Esophagus (tissue), 2 donors: ENCODE results near the gene GALR1. TPM values are rescaled to one million over a fixed set of nuclear protein-coding genes. Genes with fewer than 3 reads are reported as not detected.
A peak's percentile ranks its signal among the peaks of the same experiment; 100 is the strongest.

Experiments used
- H3K27ac ChIP-seq, 2 donors: one replicate each; pipeline ENCODE4 v1.5.1; 2013; ENCODE audit warnings: low read depth in 2 of 2, mild to moderate bottlenecking in 2 of 2, inconsistent platforms in 1 of 2, low read length in 1 of 2, moderate library complexity in 1 of 2
- H3K27me3 ChIP-seq, 2 donors: one replicate each; pipeline ENCODE4 v1.6.1; 2013; ENCODE audit warnings: low read length in 2 of 2, control low read depth in 1 of 2, mild to moderate bottlenecking in 1 of 2; ENCODE audit not compliant: insufficient read depth in 2 of 2, control insufficient read depth in 1 of 2
- H3K36me3 ChIP-seq, 2 donors: one replicate each; pipeline ENCODE4 v1.6.1; 2013; ENCODE audit warnings: low read length in 1 of 2; ENCODE audit not compliant: control insufficient read depth in 2 of 2, insufficient read depth in 2 of 2
- H3K4me1 ChIP-seq, 2 donors: one replicate each; pipeline ENCODE4 v1.6.1; 2013; ENCODE audit warnings: low read length in 1 of 2; ENCODE audit not compliant: control insufficient read depth in 2 of 2, insufficient read depth in 2 of 2
- H3K4me3 ChIP-seq, 2 donors: one replicate each; pipeline ENCODE4 v1.5.1; 2013; ENCODE audit warnings: low read length in 2 of 2, mild to moderate bottlenecking in 2 of 2, low read depth in 1 of 2, moderate library complexity in 1 of 2
- H3K9me3 ChIP-seq, 2 donors: one replicate each; pipeline ENCODE4 v1.6.1; 2013; ENCODE audit warnings: mild to moderate bottlenecking in 2 of 2, low read depth in 1 of 2, low read length in 1 of 2, moderate library complexity in 1 of 2; ENCODE audit not compliant: control insufficient read depth in 2 of 2, insufficient read depth in 1 of 2
- WGBS, 2 donors: extraction: QIAGEN DNeasy Blood & Tissue Kit; methylation state at CpG; one replicate each; pipeline ENCODE4 v1.1.7; 2013; 5-methylcytosine and 5-hydroxymethylcytosine counted together
- polyA plus RNA-seq, 2 donors: library from polyadenylated mRNA; stranded (reverse); fragments of 200-250 nt; gene quantifications; one replicate each; pipeline ENCODE4 v1.2.3, GENCODE V29; 2013
- donor health status: healthy with polysubstance abuse.
- donor health status: Bipolar disorder and iron deficiency.

The GALR1 gene, protein sequence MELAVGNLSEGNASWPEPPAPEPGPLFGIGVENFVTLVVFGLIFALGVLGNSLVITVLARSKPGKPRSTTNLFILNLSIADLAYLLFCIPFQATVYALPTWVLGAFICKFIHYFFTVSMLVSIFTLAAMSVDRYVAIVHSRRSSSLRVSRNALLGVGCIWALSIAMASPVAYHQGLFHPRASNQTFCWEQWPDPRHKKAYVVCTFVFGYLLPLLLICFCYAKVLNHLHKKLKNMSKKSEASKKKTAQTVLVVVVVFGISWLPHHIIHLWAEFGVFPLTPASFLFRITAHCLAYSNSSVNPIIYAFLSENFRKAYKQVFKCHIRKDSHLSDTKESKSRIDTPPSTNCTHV
- under 1 TPM in 1 of 2 donors, not detected in 1; under 0.01 TPM for polyA plus RNA-seq

- WGBS, 2 donors, result 2 to 4% methylated on average over 74 to 98 of the region's 98 CpGs
- H3K4me1 ChIP-seq, result peaks cover 8 to 13% of the 10 kb centered on the region in 2 donors
- H3K36me3 ChIP-seq, result no peaks in the 10 kb centered on the region
- H3K4me3 ChIP-seq, result peak within 1 kb of the TSS; percentile 6 to 25
- peaks cover 4 to 21% of the 10 kb centered on the region in 2 donors for H3K27me3 ChIP-seq
- H3K27ac ChIP-seq, result no peak within 1 kb of the TSS
- H3K9me3 ChIP-seq, result peaks cover 3 to 11% of the 10 kb centered on the region in 2 donors
Observed at GRCh38 chr18:77249569-77250500, at the start of gene GALR1. Gene GALR1 (plus strand): TSS chr18:77249848. CDS start chr18:77250549, 701 bp downstream.

DNA sequence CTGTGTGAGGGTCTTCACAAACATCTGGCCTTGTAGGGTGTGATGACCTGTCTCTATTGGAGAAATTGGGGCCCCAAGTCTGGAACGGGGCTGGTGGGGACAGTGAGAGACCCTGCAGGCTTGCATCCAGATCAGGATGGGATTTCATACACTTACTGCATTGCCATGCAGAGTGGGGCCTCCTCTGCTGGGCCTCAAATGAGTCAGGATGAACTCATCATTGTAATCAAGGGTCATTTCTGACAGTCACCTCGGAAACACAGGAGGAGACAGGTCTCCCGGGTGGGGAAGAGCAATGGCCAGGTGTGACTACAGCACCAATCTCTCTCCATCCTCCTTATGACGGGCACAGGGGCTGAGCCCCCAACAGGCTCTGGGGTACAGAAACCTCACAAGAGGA, 48.1 kb upstream of the GALR1 start:
- Histone ChIP-seq H3K9me3 (no peaks in the 10 kb centered on the region), H3K4me1 (no peaks in the 10 kb centered on the region), H3K36me3 (no peaks in the 10 kb centered on the region), H3K4me3 (no peak overlapping the region), H3K27me3 (no peaks in the 10 kb centered on the region), H3K27ac (no peak overlapping the region)
- 93% methylated on average over 4 of the region's 4 CpGs for WGBS, 2 donors

- Histone ChIP-seq H3K4me3 (no peak overlapping the region), H3K27ac (no peak overlapping the region), H3K36me3 (no peaks in the 10 kb centered on the region), H3K27me3 (no peaks in the 10 kb centered on the region), H3K9me3 (no peaks in the 10 kb centered on the region), H3K4me1 (no peaks in the 10 kb centered on the region)
- 87 to 88% methylated on average over 7 of the region's 7 CpGs for WGBS, 2 donors
Observed at GRCh38 chr18:77202329-77202728, 47.3 kb upstream of the GALR1 start.

DNA sequence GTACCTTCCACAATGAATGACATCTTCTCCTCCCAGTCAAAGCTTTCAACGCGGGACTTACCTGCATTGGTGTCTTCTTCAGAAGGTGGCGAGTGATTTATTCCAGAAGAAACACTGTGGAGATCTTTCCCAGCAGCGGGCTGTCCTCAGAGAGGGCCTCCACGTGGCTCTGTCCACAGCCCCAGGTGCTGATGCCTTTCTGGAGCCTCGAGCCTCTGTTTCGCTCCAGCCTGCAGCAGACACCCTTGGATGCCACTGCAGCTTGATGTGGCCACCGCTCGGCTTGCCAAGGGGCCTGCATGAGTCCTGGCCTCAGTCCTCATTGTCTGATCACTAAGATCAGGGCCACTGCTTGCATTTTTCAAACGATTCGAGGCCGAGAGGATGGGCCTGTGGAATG, 46.6 kb upstream of the GALR1 start:
- H3K27ac ChIP-seq, result no peak overlapping the region
- H3K4me1 ChIP-seq, result peaks cover 2% of the 10 kb centered on the region in 2 donors
- H3K4me3 ChIP-seq, result no peak overlapping the region
- no peaks in the 10 kb centered on the region for H3K36me3 ChIP-seq
- WGBS, 2 donors, result 77 to 78% methylated on average over 12 of the region's 12 CpGs
- no peaks in the 10 kb centered on the region for H3K9me3 ChIP-seq
- no peaks in the 10 kb centered on the region for H3K27me3 ChIP-seq

- no peaks in the 10 kb centered on the region for H3K27me3 ChIP-seq
- H3K27ac ChIP-seq, result no peak overlapping the region
- peaks cover 2% of the 10 kb centered on the region in 2 donors for H3K4me1 ChIP-seq
- H3K4me3 ChIP-seq, result no peak overlapping the region
- 82 to 89% methylated on average over 4 of the region's 4 CpGs for WGBS, 2 donors
- no peaks in the 10 kb centered on the region for H3K9me3 ChIP-seq
- no peaks in the 10 kb centered on the region for H3K36me3 ChIP-seq
Observed at GRCh38 chr18:77203851-77204250, 45.8 kb upstream of the GALR1 start.

- Histone ChIP-seq H3K36me3 (no peaks in the 10 kb centered on the region), H3K27me3 (no peaks in the 10 kb centered on the region), H3K27ac (no peak overlapping the region), H3K4me1 (peaks cover 2% of the 10 kb centered on the region in 2 donors), H3K9me3 (no peaks in the 10 kb centered on the region), H3K4me3 (no peak overlapping the region)
- whole genome bisulfite sequencing, 2 donors, result 70 to 79% methylated on average over 6 of the region's 6 CpGs
Observed at GRCh38 chr18:77205769-77206168, 43.9 kb upstream of the GALR1 start.

DNA sequence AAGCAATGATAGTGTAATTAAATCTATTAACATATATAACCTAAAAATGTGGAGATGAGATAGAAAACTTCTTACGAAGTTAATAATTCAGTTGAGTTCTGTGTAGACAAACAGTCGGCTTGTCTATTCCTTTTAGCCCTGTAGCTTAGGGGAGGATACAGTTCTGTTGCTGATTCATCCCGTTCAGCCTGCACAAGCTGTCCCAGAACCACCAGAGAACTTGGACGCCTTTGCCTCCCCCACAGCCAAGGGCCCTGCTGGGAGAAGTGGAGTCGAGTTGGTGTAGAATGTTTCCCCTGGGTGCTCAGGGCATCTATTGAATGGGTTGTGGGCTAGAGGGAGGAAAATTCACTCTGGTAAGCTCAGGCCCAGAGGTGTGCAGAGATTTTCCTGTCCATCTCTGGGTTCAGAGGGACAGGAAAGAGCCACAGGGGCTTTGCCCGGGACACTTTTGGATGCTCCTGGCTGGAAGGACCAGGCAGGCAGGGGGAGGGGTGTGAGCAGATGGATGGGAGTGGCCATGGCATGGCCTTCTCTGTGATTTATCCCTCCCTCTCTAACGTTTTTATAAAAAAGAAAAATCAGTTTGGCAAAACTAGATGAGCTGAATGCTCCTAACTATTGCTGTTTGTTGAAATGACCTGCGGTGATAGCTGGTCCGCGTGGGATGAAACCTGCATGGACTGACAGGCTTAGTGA, 42.8 kb upstream of the GALR1 start:
- H3K4me3 ChIP-seq, result no peak overlapping the region
- no peaks in the 10 kb centered on the region for H3K36me3 ChIP-seq
- 72 to 79% methylated on average over 10 of the region's 10 CpGs for WGBS, 2 donors
- no peaks in the 10 kb centered on the region for H3K9me3 ChIP-seq
- H3K27ac ChIP-seq, result peak overlapping the region; percentile 33 to 63
- H3K27me3 ChIP-seq, result no peaks in the 10 kb centered on the region
- H3K4me1 ChIP-seq, result peaks cover 2% of the 10 kb centered on the region in 2 donors

DNA sequence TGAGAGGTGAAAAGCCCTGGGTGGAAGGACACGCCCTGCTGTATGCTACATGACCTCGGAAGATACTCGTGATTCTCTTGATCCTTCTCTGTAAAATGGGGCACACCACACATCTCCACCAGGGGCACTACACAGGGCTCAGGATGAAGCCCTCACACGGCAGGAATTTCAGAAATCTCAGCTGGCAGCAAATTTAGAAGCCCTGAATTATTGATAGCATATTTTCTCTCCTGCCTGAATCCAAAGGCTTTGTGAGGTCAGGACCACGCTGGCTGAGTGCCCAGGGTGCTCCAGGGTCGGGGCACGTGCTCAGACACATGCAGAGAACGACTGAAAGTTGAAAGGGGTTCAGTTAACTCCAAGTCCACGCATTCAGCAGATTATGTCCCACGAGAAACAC, 42.1 kb upstream of the GALR1 start:
- 25 to 26% methylated on average over 10 of the region's 10 CpGs for WGBS, 2 donors
- H3K4me3 ChIP-seq, result no peak overlapping the region
- H3K36me3 ChIP-seq, result no peaks in the 10 kb centered on the region
- no peaks in the 10 kb centered on the region for H3K9me3 ChIP-seq
- H3K4me1 ChIP-seq, result peaks cover 2% of the 10 kb centered on the region in 2 donors
- no peaks in the 10 kb centered on the region for H3K27me3 ChIP-seq
- no peak overlapping the region for H3K27ac ChIP-seq

GRCh38 chr18:77208964-77209363, 40.7 kb upstream of the GALR1 start:
- no peaks in the 10 kb centered on the region for H3K36me3 ChIP-seq
- H3K4me1 ChIP-seq, result peaks cover 2% of the 10 kb centered on the region in 2 donors
- H3K27ac ChIP-seq, result no peak overlapping the region
- no peaks in the 10 kb centered on the region for H3K9me3 ChIP-seq
- WGBS, 2 donors, result 55 to 58% methylated on average over 4 of the region's 4 CpGs
- no peaks in the 10 kb centered on the region for H3K27me3 ChIP-seq
- no peak overlapping the region for H3K4me3 ChIP-seq
